Uterus (tissue), 2 donors: ENCODE data around the gene ACBD6.

Experiments used
- POLR2A ChIP-seq, 2 donors: fragments of 450-650 bp; IDR thresholded peaks; one replicate each; pipeline ENCODE4 v1.6.1; 2016; ENCODE audit warnings: antibody characterized with exemption in 2 of 2, mild to moderate bottlenecking in 1 of 2, moderate library complexity in 1 of 2
- TF ChIP-seq, protein P1 (sequence below), 4 experiments: fragments of 200-600 bp in 2 of 4; fragments of 450-650 bp in 2 of 4; sonication (generic) in 2 of 4; IDR thresholded peaks; one replicate each; pipeline ENCODE4 v1.5.1; 2016 to 2019; ENCODE audit warnings: antibody characterized with exemption in 4 of 4, mild to moderate bottlenecking in 2 of 4, moderate library complexity in 1 of 4

DNA sequence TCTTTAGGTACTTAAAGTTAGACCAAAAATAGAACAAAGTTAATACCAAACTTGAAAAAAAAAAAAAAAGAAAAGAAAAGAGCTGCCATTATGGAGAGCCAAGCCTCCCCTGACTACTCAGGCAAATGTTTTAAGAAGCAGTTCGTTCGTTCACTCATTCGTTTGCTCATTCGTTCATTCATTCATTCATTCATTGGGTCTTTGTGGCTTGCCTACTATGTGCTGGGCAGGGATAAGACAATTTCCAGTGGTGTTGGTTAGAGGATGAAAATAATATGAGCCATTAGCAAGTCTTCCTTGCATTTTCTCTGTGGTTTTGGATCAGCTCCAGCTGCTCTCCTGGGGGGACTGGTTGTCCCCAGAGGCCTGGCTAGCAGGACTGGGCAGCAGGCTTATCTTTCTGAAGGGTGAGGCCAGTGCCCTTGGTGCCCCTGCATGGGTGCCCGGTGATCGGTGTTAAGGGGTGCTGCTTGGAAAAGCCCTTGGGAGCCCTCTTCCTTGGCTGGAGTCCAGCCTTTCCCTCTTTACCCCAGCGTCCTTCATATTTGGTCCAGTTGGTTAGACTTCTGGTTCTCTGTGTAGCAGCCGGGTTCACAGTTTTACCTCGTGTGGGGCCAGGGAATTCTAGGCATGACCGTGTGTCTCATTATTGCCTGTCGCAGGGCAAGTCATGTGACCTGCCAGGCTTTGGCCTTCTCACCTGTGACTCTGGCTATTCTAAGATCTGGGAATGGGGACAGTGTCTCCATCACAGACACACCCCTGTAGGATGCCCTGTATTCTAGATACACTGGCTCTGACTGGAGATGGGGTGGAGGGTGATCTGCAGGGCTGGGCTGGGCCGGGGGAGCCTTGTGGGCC, 239.5 kb downstream of the ACBD6 start:
- no peak for TF ChIP-seq POLR2A (IDR thresholded peaks at IDR 0.05)
- TF ChIP-seq, protein P1, sequence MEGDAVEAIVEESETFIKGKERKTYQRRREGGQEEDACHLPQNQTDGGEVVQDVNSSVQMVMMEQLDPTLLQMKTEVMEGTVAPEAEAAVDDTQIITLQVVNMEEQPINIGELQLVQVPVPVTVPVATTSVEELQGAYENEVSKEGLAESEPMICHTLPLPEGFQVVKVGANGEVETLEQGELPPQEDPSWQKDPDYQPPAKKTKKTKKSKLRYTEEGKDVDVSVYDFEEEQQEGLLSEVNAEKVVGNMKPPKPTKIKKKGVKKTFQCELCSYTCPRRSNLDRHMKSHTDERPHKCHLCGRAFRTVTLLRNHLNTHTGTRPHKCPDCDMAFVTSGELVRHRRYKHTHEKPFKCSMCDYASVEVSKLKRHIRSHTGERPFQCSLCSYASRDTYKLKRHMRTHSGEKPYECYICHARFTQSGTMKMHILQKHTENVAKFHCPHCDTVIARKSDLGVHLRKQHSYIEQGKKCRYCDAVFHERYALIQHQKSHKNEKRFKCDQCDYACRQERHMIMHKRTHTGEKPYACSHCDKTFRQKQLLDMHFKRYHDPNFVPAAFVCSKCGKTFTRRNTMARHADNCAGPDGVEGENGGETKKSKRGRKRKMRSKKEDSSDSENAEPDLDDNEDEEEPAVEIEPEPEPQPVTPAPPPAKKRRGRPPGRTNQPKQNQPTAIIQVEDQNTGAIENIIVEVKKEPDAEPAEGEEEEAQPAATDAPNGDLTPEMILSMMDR (IDR thresholded peaks at IDR 0.05): no peak
